Measurements from ENCODE around the gene HIVEP2.

Gene HIVEP2

DNA sequence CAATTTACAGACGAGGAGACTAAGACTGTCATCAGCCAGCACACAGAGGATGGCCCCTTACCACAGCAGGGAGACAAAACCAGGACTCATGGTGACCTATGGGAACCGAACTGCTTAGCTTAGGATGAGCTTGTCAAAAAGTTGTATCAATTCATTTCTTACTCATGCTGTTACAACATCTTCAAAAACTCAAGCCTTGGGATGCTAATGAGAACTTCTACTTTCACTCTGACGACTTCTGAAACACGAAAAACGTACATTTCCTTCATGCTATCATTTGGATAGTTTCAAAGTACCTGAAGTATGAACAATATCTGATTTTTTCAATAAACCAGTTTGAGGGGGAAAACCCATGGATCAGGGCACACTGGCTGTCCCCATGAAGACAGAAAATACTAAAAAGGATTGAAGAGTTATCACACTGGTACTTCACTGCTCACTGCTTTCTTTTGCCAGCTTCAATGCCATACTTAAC lies 31.9 kb downstream of the HIVEP2 start:
- Histone ChIP-seq H3K27me3 (ENCODE audit: control insufficient read depth, insufficient read depth, low read length) (no peaks in the 10 kb centered on the region), H3K79me2 (peaks cover 25% of the 10 kb centered on the region), H3K27ac (no peak overlapping the region), H3K4me3 (ENCODE audit: low read depth, low read length) (no peak overlapping the region), H3K9ac (no peak overlapping the region), H2AFZ (no peak overlapping the region), H3K36me3 (ENCODE audit: control insufficient read depth, insufficient read depth, low read length) (no peaks in the 10 kb centered on the region), H3K9me3 (ENCODE audit: control insufficient read depth, low read length) (no peaks in the 10 kb centered on the region), H3K4me2 (ENCODE audit: low read length) (no peak overlapping the region), H3K4me1 (no peaks in the 10 kb centered on the region)
- TF ChIP-seq, protein P1, sequence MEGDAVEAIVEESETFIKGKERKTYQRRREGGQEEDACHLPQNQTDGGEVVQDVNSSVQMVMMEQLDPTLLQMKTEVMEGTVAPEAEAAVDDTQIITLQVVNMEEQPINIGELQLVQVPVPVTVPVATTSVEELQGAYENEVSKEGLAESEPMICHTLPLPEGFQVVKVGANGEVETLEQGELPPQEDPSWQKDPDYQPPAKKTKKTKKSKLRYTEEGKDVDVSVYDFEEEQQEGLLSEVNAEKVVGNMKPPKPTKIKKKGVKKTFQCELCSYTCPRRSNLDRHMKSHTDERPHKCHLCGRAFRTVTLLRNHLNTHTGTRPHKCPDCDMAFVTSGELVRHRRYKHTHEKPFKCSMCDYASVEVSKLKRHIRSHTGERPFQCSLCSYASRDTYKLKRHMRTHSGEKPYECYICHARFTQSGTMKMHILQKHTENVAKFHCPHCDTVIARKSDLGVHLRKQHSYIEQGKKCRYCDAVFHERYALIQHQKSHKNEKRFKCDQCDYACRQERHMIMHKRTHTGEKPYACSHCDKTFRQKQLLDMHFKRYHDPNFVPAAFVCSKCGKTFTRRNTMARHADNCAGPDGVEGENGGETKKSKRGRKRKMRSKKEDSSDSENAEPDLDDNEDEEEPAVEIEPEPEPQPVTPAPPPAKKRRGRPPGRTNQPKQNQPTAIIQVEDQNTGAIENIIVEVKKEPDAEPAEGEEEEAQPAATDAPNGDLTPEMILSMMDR (IDR thresholded peaks at IDR 0.05), result no peak

DNA sequence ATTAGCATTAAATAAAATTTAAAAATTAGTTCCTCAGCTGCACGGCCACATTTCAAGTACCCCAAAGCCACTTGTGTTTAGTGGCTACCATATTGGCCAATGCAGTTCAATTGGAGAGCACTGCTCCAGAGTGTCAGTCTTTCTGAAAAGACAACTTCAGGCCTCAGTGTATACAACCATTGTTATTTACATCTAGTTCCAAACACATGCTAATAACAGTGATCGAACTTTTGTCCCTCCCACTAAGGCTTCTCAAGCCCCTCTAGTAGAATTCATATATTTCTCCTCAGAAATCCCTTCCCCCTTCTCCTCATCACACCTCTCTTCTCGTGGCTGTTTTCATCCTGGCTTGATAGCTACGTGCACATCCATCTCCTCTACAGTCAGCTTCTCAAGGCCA lies 32.9 kb downstream of the HIVEP2 start:
- Histone ChIP-seq H3K4me1 (no peaks in the 10 kb centered on the region), H2AFZ (no peak overlapping the region), H3K36me3 (ENCODE audit: control insufficient read depth, insufficient read depth, low read length) (no peaks in the 10 kb centered on the region), H3K79me2 (peaks cover 25% of the 10 kb centered on the region), H3K9ac (no peak overlapping the region), H3K4me2 (ENCODE audit: low read length) (no peak overlapping the region), H3K9me3 (ENCODE audit: control insufficient read depth, low read length) (no peaks in the 10 kb centered on the region), H3K27ac (no peak overlapping the region), H3K4me3 (ENCODE audit: low read depth, low read length) (no peak overlapping the region), H3K27me3 (ENCODE audit: control insufficient read depth, insufficient read depth, low read length) (no peaks in the 10 kb centered on the region)
- TF ChIP-seq, protein P1 (IDR thresholded peaks at IDR 0.05), result no peak

DNA sequence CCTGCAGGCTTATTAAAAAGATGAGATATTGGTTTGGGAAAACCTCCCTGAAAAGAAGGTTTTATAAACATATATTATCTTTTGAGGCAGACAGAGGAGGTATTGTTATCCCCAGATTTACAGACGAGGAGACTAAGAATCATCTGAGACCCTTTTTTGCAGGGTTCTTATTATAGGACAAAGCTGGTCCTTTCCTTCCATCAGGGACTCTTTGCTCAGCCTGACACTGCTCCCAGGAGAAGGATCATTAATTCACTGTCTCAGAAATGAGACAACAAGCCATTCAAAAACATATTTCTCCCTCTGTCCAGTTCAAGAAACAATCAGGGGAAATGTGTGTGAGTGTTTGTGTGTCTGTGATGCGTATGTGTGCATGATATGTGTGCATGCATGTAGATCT lies 33.5 kb downstream of the HIVEP2 start:
- no peaks in the 10 kb centered on the region for H3K27me3 ChIP-seq (ENCODE audit: control insufficient read depth, insufficient read depth, low read length)
- H3K9ac ChIP-seq, result no peak overlapping the region
- no peak overlapping the region for H2AFZ ChIP-seq
- H3K4me2 ChIP-seq (ENCODE audit: low read length), result no peak overlapping the region
- H3K9me3 ChIP-seq (ENCODE audit: control insufficient read depth, low read length), result no peaks in the 10 kb centered on the region
- H3K79me2 ChIP-seq, result peaks cover 26% of the 10 kb centered on the region
- H3K36me3 ChIP-seq (ENCODE audit: control insufficient read depth, insufficient read depth, low read length), result no peaks in the 10 kb centered on the region
- H3K4me1 ChIP-seq, result no peaks in the 10 kb centered on the region
- TF ChIP-seq, protein P1 (IDR thresholded peaks at IDR 0.05), result no peak
- H3K4me3 ChIP-seq (ENCODE audit: low read depth, low read length), result no peak overlapping the region
- H3K27ac ChIP-seq, result no peak overlapping the region

DNA sequence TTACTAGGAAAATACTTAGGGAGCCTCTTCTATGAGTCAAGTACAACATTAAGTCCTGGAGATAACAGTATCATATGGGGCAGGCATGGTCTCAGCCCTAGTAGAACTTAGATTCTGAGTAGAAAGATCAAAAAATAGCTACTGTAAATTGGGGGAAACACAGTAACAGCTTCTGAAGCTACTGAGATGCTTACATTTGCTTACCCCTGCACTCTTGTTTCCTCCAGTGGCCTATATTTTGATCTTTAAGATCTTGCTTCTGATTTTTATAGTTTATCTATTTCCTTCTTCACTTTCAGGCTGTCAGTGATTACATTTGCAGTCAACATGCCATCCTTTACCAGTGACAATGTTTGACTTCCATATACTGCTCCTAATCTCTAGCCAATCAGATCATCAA lies 35.3 kb downstream of the HIVEP2 start:
- no peaks in the 10 kb centered on the region for H3K27me3 ChIP-seq (ENCODE audit: control insufficient read depth, insufficient read depth, low read length)
- no peak overlapping the region for H3K27ac ChIP-seq
- no peak overlapping the region for H3K9ac ChIP-seq
- no peak overlapping the region for H3K4me3 ChIP-seq (ENCODE audit: low read depth, low read length)
- no peaks in the 10 kb centered on the region for H3K4me1 ChIP-seq
- H3K79me2 ChIP-seq, result peaks cover 26% of the 10 kb centered on the region
- TF ChIP-seq, protein P1 (IDR thresholded peaks at IDR 0.05), result no peak
- H3K36me3 ChIP-seq (ENCODE audit: control insufficient read depth, insufficient read depth, low read length), result no peaks in the 10 kb centered on the region
- H2AFZ ChIP-seq, result no peak overlapping the region
- H3K4me2 ChIP-seq (ENCODE audit: low read length), result no peak overlapping the region
- no peaks in the 10 kb centered on the region for H3K9me3 ChIP-seq (ENCODE audit: control insufficient read depth, low read length)

DNA sequence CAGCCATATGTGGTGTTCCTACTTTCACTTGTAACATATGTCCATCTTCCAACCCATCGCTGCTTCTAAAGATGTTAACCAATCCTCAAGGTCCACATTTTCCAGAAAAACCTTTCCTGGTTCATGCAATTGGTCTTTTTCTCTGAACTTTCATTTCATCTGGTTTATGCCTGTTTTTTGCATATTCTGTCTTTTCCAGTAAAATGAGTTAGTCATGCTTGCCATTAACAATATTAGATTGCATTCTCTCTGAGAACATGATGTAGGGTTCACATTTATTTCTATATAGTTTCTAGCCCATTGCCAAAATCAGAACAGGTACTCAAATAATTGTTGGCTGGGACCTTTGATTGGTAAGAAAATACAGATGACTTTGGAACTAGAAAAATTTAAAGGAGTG lies 36.7 kb downstream of the HIVEP2 start:
- Histone ChIP-seq H3K27ac (no peak overlapping the region), H3K27me3 (ENCODE audit: control insufficient read depth, insufficient read depth, low read length) (no peaks in the 10 kb centered on the region), H3K9ac (no peak overlapping the region), H3K4me3 (ENCODE audit: low read depth, low read length) (no peak overlapping the region), H3K79me2 (peaks cover 21% of the 10 kb centered on the region), H2AFZ (no peak overlapping the region), H3K4me2 (ENCODE audit: low read length) (no peak overlapping the region), H3K9me3 (ENCODE audit: control insufficient read depth, low read length) (no peaks in the 10 kb centered on the region), H3K4me1 (no peaks in the 10 kb centered on the region), H3K36me3 (ENCODE audit: control insufficient read depth, insufficient read depth, low read length) (no peaks in the 10 kb centered on the region)
- TF ChIP-seq, protein P1 (IDR thresholded peaks at IDR 0.05), result no peak

Measured in parathyroid adenoma (tissue), 2 donors.